ENCODE data around the gene NEU3. TPM values are rescaled to one million over a fixed set of nuclear protein-coding genes. Genes with fewer than 3 reads are reported as not detected.

The NEU3 gene, protein sequence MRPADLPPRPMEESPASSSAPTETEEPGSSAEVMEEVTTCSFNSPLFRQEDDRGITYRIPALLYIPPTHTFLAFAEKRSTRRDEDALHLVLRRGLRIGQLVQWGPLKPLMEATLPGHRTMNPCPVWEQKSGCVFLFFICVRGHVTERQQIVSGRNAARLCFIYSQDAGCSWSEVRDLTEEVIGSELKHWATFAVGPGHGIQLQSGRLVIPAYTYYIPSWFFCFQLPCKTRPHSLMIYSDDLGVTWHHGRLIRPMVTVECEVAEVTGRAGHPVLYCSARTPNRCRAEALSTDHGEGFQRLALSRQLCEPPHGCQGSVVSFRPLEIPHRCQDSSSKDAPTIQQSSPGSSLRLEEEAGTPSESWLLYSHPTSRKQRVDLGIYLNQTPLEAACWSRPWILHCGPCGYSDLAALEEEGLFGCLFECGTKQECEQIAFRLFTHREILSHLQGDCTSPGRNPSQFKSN
- total RNA-seq = 10 to 100 TPM; 11.7 to 13.4 (median 11.8) TPM

GRCh38 chr11:74988541-74989259 is at the start of gene NEU3:
Gene NEU3 (plus strand): TSS chr11:74988933. CDS start chr11:74989061, 128 bp downstream.
- peak; percentile 98 to 99 for ATAC-seq
- no peaks in the 10 kb centered on the region for H3K27me3 Mint-ChIP-seq (ENCODE audit: low read depth)

DNA sequence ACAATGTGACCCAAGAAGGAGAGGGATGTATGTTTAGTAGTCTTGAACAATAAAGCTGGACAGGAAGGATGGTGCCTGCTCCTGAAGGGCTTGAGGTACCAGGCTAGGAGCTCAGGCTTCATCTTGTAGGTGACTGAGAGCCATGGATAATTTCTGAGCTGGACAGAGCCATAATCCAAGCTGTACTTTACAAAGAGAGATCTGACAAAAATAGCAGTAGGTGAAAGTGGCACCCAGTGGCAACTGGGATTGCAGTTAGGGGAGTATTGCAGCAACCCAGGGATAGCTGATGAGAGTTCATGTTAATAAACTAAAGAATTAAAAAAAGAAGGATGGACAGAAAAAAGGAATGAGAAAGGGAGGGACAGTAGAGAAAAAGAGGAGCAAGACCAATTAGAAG is 47.2 kb upstream of the NEU3 start:
- Mint-ChIP-seq H3K27me3 (ENCODE audit: low read depth) (no peaks in the 10 kb centered on the region), H3K4me3 (no peak overlapping the region), H3K36me3 (ENCODE audit: insufficient read depth) (peaks cover 32% of the 10 kb centered on the region), H3K4me1 (ENCODE audit: low read depth) (peaks cover 10% of the 10 kb centered on the region), H3K9me3 (no peaks in the 10 kb centered on the region)
- DNase-seq (no peak), ATAC-seq (no peak)

More at GRCh38 chr11:74988541-74989259, at the start of gene NEU3:
- no peaks in the 10 kb centered on the region for H3K9me3 Mint-ChIP-seq
- peak within 1 kb of the TSS; percentile 97 for H3K4me3 Mint-ChIP-seq
- H3K4me1 Mint-ChIP-seq (ENCODE audit: low read depth) = peaks cover 26% of the 10 kb centered on the region
- peaks cover under 1% of the 10 kb centered on the region for H3K36me3 Mint-ChIP-seq (ENCODE audit: insufficient read depth)
- peak; percentile 82 for DNase-seq

- Mint-ChIP-seq H3K4me1 (ENCODE audit: low read depth) (peaks cover 10% of the 10 kb centered on the region), H3K27me3 (ENCODE audit: low read depth) (no peaks in the 10 kb centered on the region), H3K4me3 (no peak overlapping the region), H3K36me3 (ENCODE audit: insufficient read depth) (peaks cover 27% of the 10 kb centered on the region), H3K9me3 (no peaks in the 10 kb centered on the region)
- no peak for DNase-seq
- no peak for ATAC-seq
Measured at GRCh38 chr11:74942073-74942759, 46.5 kb upstream of the NEU3 start.

DNA sequence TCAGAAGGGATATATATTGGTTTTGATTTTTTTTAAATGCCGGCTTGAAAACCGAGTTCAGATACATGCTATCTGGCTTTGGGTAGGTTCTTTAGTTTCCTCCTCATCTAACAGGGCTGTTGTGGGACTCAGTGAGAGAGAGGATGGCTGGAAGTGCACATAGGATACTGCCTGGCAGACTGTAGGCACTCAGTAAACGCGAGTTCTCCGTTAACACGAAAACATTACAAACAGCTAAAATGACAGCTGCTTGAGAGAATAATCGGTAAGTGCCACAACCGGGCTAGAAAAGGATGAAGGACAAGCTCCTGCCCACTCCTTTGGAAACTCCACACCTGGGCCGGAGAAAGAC is 40.2 kb upstream of the NEU3 start:
- ATAC-seq (peak; percentile 13 to 17), DNase-seq (no peak)
- peak overlapping the region; percentile 94 for H3K4me3 Mint-ChIP-seq
- H3K4me1 Mint-ChIP-seq (ENCODE audit: low read depth) = peaks cover 35% of the 10 kb centered on the region
- no peaks in the 10 kb centered on the region for H3K27me3 Mint-ChIP-seq (ENCODE audit: low read depth)
- H3K36me3 Mint-ChIP-seq (ENCODE audit: insufficient read depth) = peaks cover 13% of the 10 kb centered on the region
- H3K9me3 Mint-ChIP-seq = no peaks in the 10 kb centered on the region

DNA sequence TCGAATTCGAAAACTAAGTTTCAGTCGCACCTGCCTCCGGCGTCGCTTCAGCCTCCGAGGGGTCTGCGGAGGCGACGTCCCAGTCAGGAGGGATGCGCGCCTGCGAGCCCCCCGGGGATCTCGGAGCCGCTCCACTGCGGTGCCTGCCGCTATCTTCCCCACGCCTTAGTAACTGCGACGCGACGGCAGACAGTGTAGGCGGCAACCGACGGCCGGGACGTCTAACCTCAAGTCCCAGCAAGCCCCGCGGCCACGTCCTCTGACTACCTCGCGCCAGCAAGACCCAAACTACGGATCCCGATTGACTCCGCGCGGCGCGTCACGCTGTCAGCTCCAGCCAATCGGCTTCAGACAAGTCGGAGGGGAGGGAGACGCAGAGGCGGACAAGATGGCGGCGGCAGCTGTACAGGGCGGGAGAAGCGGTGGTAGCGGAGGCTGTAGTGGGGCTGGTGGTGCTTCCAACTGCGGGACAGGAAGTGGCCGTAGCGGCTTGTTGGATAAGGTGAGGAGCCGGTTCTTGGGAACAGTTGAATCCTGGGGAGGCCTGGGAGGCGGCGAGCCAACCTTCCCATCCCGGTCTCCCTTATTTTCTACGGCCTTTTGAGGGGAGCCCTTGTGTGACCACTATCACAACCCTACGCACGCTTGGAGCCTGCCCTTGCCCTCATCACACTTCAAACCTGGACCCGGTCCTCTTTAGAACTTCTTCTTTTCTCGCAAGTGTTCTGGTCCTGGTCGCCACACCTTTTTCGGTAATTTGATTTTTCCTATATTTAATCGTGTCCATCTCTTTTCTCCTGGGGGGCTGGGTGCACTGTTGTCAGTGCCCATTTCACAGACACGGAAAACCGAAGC is 39.6 kb upstream of the NEU3 start, which contains the start of the genes SPCS2 and XRRA1:
SPCS2 (plus strand) TSS at position 369 of the 855 bp plus-strand sequence; CDS start at position 389, 20 bp downstream.
XRRA1 (minus strand) TSS at position 194 of the 855 bp plus-strand sequence. CDS start 8,213 bp downstream, outside the sequence.
- Mint-ChIP-seq H3K27me3 (ENCODE audit: low read depth) (no peaks in the 10 kb centered on the region), H3K36me3 (ENCODE audit: insufficient read depth) (peaks cover 12% of the 10 kb centered on the region)

DNA sequence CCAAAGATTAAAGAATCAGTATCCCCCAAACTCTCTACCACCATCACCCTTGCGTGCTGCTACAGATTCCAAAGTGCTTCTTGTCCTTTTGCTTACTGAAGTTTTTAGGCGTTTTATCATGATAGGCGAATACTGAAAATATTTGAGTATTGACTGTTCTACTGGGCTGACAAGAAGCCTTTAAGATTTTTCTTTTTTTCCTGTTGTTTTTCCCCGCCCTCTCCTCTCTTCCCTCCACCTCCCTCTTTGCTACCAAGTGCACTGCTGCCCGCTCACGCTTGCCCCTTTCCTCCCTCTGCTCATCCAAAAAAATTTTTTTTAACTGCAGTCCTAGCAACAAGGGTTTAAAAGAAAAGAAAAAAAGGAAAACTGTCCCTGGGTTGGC is 39.0 kb upstream of the NEU3 start:
- Mint-ChIP-seq H3K4me1 (ENCODE audit: low read depth) (peaks cover 46% of the 10 kb centered on the region), H3K27me3 (ENCODE audit: low read depth) (no peaks in the 10 kb centered on the region), H3K9me3 (no peaks in the 10 kb centered on the region), H3K4me3 (peak overlapping the region; percentile 94), H3K36me3 (ENCODE audit: insufficient read depth) (peaks cover 14% of the 10 kb centered on the region)
- DNase-seq (no peak), ATAC-seq (no peak)

More for the DNA sequence above, 39.6 kb upstream of the NEU3 start, which contains the start of the genes SPCS2 and XRRA1:
- H3K9me3 Mint-ChIP-seq = no peaks in the 10 kb centered on the region
- peaks cover 40% of the 10 kb centered on the region for H3K4me1 Mint-ChIP-seq (ENCODE audit: low read depth)
- peak; percentile 98 to 99 for ATAC-seq
- peak; percentile 97 for DNase-seq
- H3K4me3 Mint-ChIP-seq = peak within 1 kb of the TSS; percentile 94

- Mint-ChIP-seq H3K4me3 (peak overlapping the region; percentile 94), H3K36me3 (ENCODE audit: insufficient read depth) (peaks cover 17% of the 10 kb centered on the region), H3K4me1 (ENCODE audit: low read depth) (peaks cover 51% of the 10 kb centered on the region), H3K9me3 (no peaks in the 10 kb centered on the region), H3K27me3 (ENCODE audit: low read depth) (no peaks in the 10 kb centered on the region)
- ATAC-seq (no peak), DNase-seq (no peak)
Measured at GRCh38 chr11:74950374-74950969, 38.3 kb upstream of the NEU3 start.

- H3K4me3 Mint-ChIP-seq = peak overlapping the region; percentile 94
- H3K4me1 Mint-ChIP-seq (ENCODE audit: low read depth) = peaks cover 56% of the 10 kb centered on the region
Measured at GRCh38 chr11:74951226-74951625, 37.5 kb upstream of the NEU3 start.

GRCh38 chr11:74952752-74953151 is 36.0 kb upstream of the NEU3 start:
- Mint-ChIP-seq H3K9me3 (no peaks in the 10 kb centered on the region), H3K27me3 (ENCODE audit: low read depth) (no peaks in the 10 kb centered on the region), H3K4me1 (ENCODE audit: low read depth) (peaks cover 70% of the 10 kb centered on the region), H3K36me3 (ENCODE audit: insufficient read depth) (peaks cover 32% of the 10 kb centered on the region), H3K4me3 (no peak overlapping the region)
- ATAC-seq = no peak
- DNase-seq = no peak

More at GRCh38 chr11:74951226-74951625, 37.5 kb upstream of the NEU3 start:
- Mint-ChIP-seq H3K27me3 (ENCODE audit: low read depth) (no peaks in the 10 kb centered on the region), H3K36me3 (ENCODE audit: insufficient read depth) (peaks cover 20% of the 10 kb centered on the region), H3K9me3 (no peaks in the 10 kb centered on the region)
- DNase-seq (no peak), ATAC-seq (no peak)

- H3K4me3 Mint-ChIP-seq = no peak overlapping the region
- ATAC-seq (no peak), DNase-seq (no peak)
- H3K36me3 Mint-ChIP-seq (ENCODE audit: insufficient read depth) = peaks cover 32% of the 10 kb centered on the region
- peaks cover 76% of the 10 kb centered on the region for H3K4me1 Mint-ChIP-seq (ENCODE audit: low read depth)
- H3K27me3 Mint-ChIP-seq (ENCODE audit: low read depth) = no peaks in the 10 kb centered on the region
- no peaks in the 10 kb centered on the region for H3K9me3 Mint-ChIP-seq
Measured at GRCh38 chr11:74953451-74953850, 35.3 kb upstream of the NEU3 start.

DNA sequence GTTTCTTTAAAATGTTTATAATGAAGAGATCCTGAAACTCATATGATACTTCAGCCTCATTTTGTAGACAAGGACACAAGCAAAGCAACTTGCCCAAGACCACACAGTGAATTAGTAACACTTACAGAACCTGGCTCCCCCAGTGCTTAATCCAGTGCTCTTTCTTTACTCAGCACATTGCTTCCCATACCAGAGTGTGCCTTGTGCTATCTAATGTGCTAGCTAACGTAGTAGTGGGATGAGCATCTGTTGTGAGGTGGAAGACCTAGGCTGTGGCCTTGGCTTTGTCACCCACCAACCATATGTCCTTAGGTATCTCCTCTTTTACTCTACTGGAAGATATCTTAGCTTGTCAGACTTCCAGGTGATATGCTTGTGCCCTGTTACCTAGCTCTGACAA is 34.5 kb upstream of the NEU3 start:
- Mint-ChIP-seq H3K36me3 (ENCODE audit: insufficient read depth) (peaks cover 37% of the 10 kb centered on the region), H3K4me3 (no peak overlapping the region), H3K9me3 (no peaks in the 10 kb centered on the region), H3K4me1 (ENCODE audit: low read depth) (peaks cover 79% of the 10 kb centered on the region), H3K27me3 (ENCODE audit: low read depth) (no peaks in the 10 kb centered on the region)
- ATAC-seq (no peak), DNase-seq (no peak)

GRCh38 chr11:74956397-74957015 is 32.2 kb upstream of the NEU3 start:
- no peaks in the 10 kb centered on the region for H3K9me3 Mint-ChIP-seq
- no peak for ATAC-seq
- H3K4me3 Mint-ChIP-seq = no peak overlapping the region
- no peaks in the 10 kb centered on the region for H3K27me3 Mint-ChIP-seq (ENCODE audit: low read depth)
- peaks cover 36% of the 10 kb centered on the region for H3K36me3 Mint-ChIP-seq (ENCODE audit: insufficient read depth)
- peaks cover 82% of the 10 kb centered on the region for H3K4me1 Mint-ChIP-seq (ENCODE audit: low read depth)
- no peak for DNase-seq

Measured in activated T-cell treated with anti-CD3 and anti-CD28 coated beads, Interleukin-2, amount 50 U/mL, for 4 hours (primary cell).